Islet precursor cell (in vitro differentiated cells): ENCODE data around the gene INPP4B.

Experiments
- DNase-seq: peaks from one replicate; pipeline ENCODE4 v3.0.0-alpha.2; 2018

INPP4B gene

DNA sequence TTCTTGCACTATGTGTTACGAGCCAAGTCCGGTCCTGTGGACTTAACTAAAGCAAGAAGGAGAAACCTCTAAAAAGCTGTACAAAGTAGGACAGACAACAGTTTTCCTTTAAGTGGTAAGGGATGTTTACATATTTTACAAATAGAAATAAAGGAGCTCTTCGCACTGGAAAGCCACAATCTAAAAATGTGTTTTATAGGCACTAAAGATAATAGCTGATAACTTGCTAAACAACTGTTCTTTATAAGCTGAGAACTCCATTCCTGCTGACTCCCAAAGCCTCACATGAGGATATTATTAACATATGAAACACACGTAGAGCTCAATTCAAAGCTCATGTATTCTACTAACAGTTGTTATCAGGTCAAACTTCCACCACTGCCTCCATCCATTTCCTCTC, 519.9 kb downstream of the INPP4B start:
- no peak for DNase-seq

DNA sequence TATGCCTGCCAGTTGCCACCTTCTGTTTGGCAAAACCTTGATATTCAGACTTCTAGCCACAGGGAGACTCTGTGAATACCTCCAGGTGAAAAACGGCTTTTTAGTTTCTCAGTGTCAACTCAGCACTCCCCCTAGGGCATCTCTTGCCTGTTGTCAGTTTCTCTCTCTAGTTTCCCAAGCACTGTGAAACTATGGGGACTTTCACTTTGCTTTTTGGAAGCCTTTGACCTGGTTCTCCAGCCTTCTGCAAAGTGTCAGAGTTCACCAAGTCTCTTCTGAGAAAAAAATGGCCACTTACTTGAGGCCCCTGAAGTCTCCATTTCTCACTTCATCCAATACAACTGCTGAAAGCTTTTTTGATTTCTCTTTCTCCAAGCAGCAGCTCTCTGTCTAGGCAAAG, 521.5 kb downstream of the INPP4B start:
- DNase-seq = no peak

DNA sequence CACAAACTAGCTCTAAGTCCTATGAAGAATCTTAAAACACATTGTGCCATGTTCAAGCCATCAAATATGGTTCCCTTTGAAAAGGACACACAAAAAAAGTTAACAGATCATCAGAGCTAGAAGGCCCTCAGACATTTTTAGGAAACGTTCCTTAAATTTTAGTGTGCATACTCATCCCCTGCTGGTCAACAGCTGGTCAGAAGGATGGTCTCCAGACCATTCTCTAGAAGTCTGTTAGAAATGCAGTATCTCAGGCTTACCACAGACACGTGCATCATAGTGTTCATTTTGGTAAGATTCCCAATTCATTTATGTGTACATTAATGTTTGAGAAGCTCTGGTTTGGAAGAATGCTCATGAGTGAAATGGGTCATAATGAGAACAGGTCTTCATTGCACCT, 523.1 kb downstream of the INPP4B start:
- no peak for DNase-seq

DNA sequence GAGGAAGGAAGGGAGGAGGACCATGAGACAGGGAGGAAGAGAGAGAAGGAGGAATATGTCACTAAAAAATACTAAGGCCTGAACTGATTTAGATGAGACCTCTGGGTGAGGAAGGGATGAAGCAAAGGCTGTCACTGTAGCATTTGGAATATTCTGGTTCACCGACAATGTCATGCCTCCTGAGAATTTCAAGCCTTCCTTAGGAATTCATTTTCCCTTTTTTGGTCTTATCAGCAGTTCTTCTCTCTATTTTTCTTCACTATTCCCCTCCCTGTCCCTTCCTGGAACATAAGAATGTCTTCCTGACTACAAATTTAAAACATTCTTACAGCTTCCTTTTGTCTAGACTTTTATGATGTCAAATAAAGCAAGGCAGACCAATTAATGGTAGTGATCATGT, 527.8 kb downstream of the INPP4B start:
- no peak for DNase-seq

DNA sequence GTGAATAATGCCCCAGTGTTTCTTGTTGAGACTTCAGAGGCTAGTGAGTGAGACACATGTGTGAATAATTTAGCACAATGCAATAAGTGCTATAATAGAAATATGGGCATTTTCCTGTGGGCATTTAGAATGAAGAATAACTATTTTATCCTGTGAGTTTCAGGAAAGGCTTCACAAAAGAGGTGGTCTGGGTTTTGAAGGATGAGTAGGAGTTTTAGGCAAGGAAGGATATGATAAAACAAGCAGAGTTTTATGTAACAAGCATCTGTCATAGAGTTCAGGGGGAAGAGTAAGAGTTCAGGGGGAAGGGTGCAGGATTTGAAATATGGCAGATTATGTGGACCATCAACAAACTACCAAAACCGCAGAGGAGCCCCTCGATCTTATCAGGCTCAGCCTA, 529.2 kb downstream of the INPP4B start:
- DNase-seq = no peak

DNA sequence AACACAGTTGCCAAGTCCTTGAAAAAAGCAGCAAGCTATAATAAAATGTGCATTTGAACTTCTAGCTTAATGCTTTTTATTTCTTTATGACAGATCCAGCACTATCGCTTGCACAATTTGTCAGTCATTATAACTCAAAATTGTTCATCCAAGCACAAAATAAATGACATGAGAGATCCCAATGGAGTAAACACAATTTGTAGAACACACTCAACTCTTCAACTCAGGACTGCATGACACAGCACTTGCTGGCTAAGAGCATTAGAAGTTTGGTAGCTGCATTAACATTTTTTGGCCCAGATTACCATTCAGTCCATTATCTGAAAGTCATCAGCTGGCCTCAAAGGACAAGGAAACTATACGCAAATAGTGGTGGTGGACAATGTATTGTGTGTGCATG, 530.1 kb downstream of the INPP4B start:
- DNase-seq = no peak

DNA sequence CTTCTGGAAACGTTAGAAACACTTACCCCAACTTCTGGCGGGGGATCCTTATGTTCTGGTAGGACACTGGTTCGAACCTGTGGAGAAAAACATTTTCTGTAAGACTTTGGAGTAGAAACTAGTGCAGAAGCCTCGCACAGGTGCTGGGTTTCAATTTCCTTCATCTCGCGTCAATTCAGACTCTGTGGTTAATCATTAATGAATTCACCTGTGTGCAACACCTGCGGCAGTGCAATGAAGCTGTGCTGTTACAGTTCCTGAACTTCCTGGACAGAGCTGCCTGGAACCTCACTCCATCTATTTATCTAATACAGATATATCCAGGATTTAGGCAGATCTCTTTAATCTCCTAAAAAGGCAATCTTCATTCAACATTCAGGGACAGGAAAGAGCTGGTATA, 531.4 kb downstream of the INPP4B start:
- DNase-seq = no peak

DNA sequence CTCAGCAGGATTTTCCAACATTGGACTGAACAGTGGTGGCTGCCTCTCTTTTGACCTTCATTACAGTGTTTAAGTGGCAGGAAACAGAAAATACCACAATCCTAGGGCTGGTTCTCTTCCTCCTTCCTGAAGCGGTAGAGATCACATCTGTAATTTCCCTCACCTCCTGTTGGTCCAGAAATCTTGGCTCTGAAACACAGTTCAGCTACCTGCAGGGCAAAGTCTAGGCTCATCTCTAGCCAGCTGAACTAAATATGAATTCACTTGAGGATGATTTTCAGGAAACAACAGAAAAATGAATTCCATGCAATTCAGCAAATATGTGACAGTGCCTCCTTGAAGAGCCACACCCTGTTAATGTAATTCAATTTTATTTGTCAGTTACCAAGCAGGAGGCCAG, 531.9 kb downstream of the INPP4B start:
- DNase-seq = no peak

DNA sequence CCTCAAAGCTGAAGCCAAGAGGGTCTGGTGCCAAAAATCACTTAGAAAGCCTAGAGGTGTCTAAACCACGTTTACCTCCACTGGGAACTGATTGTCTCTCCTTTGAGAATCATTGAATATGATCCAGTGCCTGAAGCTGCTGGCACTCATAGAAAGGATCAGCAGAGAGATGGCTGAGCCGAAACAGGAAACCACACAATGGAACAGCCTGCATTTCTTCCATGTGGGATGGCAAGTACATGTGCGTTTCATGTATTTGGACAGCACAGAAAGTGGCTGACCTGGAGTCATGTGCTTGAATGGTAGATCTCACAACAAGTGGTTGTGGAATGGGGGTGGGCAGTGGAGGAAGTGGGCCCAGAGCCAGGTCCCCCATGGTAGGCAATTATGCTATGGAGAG, 533.7 kb downstream of the INPP4B start:
- no peak for DNase-seq

DNA sequence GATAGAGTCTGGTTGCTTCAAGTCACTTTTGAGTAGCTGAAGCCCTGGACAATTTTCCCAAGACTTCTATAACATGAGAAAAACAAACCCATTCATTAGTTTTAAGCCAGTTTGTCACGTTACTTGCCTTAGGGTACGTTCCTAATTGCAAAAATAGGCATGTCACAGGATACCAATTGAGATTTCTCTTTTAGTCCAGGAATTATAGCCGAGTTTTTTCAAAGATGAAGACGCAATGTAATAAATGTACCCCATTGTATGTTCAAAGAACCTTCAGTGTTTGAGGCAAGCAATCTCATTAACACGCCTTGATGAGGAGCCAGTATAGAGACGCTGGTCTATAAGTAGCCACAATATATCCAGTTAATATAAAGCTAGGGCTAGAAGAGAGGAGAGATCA, 534.2 kb downstream of the INPP4B start:
- no peak for DNase-seq

DNA sequence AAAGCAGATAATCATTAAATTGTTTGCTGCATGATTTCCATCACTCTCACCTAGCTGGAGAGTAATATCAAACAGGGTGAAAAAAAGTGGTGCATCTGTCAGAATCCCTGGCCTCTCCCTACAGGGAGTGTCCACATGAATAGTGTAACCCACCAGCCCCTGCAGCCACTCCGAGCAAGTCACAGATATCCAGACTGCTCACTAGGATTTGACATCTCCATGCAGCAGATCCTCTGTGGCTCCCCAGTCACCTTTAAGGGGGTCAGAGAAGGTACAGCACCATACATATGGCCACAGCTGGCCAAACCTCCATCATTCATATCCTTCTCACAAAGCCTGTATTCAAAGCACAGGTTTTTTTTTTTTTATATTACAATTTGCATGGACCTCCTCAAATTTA, 536.3 kb downstream of the INPP4B start:
- DNase-seq = no peak

DNA sequence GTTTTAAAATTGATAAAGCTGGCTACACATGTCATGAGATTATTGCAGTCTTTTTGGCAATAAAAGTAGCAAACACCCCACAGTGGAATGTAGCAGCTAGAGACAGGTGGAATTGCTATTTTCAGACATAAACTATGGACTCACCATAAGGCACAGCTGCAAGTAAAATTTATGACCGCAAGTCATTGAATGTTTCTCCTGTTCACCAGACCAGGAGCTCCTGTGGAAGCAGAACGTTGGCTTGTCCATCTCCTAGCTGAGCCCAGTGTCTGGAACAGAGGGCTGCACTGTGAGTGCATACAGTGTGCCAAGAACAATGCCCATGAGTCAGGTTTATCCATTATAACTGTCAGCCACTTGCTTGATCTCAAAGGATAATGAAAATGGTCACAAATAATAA, 538.2 kb downstream of the INPP4B start:
- no peak for DNase-seq

DNA sequence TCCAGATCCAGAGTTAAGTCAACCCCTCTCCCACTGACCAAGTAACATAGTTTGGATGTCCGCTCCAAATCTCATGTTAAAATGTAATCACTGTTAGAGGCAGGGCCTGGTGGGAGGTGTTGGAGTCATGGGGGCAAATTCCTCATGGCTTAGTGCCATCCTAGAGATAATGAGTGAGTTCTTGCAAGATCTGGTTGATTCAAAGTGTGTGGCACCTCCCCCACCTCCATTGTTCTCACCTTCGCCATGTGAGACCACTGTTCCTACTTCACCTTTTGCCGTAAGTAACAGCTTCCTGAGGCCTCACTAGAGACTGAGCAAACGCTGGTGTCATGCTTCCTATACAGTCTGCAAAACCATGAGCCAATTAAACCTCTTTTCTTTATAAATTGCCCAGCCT, 548.8 kb downstream of the INPP4B start:
- DNase-seq = no peak

DNA sequence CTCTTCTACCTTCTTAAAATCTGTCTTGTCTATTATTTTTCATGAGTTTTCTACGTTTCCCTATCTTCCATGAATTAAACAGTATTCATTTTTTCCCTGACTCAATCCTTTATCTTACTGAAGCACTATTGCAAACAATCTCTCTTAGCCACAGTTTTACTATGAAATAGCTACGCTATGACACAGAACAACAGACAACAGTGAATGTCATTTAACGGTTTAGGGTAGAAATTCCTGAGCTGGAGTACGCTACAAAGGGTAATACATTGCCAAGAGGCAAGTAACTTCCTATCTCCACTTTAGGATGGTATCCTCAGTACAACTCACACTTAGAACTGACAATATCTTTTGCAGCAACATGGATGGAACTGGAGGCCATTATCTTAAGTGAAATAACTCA, 552.6 kb downstream of the INPP4B start:
- DNase-seq = no peak

DNA sequence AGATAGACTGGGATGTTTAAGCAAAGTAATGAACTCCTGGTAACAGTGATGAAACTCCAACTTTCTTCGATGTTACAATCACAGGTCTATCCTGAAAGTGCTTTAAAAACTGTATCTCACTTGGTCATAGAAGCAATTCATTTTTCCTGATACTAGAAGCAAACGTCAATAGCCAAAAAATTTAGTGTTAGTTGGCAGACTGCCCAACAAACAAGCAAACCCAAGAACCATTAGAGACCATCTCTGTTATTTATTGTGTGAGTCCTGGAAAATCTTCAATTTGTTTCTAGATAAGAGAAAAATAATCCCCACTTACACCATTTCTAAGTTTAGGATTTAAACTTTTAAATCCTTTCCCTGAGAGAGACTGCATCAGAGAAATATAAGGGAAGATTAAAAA, 553.9 kb downstream of the INPP4B start:
- DNase-seq = no peak

DNA sequence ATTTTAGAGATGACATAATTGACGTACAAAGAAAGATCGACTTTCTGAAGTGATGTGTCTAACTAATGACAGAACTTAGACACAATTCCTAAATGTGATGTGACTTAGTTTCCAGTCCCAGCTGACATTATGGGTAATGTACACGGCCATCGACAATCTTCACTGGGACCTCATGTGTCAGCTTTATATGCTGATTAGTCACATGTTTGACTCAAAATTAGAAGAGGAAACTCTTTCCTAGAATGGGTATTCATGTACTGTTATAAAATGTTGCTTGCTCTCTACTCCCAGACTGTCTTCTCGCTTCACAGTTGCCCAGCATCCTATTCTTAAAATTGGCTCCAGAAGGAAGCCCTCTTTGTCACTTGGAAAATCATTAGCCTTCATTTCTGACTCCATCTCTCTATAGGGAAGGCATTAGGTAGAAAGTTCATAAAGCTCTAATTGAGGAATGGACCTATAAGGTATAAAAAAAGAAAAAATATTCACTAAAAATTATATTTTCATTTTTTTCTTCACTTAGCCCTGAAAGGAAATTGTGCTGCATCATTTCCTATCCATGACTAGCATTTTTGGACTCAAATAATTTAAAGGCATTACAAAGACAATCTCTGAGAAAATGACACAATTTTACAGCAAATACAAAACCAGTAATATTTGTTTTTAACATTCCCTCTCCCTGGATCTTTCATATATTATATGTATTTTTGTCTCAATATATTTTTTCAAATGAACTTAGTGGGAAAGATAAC, 554.6 kb downstream of the INPP4B start:
- DNase-seq = no peak

DNA sequence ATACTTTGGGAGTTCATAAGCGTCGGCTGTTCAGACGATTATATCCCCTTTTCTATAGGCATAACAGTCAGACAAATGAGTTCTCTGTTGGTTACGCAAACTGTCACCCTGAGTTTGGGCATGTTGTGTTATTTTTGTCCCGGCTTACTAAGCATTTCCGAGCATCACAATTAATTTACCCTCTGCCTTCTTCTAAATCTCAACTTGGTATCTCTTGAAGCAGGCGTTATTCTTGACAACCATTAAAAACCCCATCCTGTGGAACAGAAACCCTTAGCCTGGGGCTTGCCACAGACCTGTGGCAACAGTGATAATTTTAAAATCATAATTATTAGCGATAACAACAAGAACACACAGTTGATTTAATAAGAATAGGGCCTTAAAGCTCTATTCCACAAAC, 558.7 kb downstream of the INPP4B start:
- no peak for DNase-seq

DNA sequence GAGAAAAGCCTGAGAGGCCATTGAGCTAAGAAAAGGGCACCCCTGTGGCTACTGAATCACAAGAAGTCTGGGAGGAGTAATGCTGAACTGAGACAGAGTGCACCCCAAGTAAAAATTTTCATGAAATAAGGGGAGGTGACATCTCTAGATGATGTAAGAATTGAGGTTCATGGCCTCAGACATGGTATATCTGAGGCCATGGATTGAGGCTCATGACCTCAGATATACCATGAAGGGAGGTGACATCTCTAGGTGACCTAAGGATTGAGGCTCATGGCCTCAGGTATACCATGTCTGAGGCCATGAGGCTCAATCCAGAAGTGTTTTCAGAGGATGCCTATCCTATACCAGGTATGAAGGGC, 560.9 kb downstream of the INPP4B start:
- DNase-seq = no peak

DNA sequence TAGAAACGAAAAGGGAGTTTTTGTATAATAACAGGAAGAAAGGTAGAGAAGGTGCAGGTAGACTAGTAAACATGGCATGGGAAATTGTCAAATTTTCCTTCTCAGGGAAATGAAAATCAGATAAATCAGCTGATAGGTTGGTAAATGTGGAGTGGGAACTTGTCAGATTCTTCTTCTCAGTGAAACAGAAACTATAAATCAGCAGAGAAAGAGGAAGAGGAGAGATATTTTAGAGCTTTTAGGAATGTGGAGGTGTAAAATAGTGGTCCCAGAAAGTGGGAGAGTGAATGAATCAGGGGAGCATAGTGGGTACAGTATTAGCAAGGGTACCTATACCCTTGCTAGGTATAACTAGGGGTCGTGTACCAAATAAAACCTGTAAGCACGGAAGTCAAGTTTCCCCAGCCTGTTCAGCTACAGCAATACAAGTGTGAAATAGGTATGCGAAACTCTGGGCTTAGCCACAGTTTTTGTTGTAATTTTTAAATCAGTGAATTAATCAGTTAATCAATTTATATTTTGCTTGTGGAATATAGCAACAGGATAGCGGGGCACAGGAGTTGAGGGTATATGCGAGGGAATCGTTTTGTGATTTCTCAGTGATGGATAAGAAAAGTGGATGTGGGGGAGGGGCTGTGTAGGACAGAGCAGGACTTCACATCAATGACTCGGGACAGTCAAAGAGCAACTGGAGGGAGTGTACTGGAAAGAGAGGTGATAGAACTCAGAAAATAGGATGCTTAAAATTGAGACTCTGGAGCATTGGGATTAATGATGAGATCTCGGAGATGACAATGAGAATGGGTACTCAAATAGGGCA, 561.5 kb downstream of the INPP4B start:
- DNase-seq = no peak

DNA sequence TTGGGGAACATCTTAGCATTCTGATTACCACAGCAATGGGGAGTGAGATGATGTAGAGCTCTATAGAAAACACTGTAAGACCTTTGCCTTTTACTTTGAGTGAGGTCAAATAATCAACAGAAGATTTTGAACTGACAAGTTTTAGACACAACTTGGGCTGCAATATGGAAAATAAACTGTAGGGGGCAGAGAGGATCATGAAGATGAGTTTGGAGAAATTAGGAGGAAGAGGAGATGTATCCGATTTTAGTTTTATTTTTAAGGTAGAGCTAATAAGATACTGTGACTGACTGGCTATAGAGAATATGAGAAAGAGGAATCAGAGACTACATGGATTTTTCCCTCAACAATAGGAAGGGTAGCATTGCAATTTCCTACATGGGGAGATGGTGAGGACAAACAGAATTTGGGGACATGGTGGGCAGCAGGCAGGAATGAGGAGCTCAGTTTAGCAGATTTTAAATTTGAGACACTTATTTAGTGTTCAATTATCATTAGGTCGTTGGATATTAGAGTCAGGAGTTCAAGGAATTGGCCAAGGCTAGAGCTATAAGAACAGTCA, 563.1 kb downstream of the INPP4B start:
- no peak for DNase-seq

DNA sequence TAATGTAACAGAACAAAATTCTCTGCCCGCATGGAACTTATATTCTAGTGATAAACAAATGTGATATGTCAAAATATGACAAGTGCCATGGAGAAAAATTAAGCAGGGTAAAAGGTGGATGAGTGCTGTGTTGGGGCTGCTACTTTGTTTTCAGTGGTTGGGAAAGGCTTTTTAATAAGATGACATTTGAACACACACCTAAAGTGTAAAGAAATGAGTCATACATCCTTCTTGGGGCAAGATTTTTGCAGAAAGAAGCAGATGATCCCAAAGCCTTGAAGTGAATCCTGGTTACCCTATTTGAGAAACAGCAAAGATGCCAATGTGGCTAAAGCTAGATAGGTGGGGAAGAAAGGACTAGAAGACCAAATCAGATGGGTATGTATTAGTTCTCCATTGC, 564.1 kb downstream of the INPP4B start:
- DNase-seq = no peak

DNA sequence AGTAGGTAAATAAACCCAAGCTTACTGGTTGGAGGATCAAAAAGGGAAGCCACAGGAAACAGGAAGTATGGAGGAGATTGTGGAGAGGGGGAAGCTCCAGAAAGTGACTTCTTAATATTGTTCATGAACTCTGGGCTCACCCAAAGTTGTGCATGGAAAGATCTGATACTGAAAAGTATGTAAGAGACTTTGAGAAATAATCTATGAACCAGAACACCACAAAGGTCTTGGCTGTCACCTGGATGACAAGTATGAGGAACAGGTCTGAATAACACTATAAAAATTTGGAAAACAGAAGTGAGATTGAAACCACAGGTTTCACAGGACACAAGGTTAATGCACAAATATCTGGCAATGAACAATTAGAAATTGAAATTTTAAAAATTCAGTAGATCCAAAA, 567.4 kb downstream of the INPP4B start:
- no peak for DNase-seq

DNA sequence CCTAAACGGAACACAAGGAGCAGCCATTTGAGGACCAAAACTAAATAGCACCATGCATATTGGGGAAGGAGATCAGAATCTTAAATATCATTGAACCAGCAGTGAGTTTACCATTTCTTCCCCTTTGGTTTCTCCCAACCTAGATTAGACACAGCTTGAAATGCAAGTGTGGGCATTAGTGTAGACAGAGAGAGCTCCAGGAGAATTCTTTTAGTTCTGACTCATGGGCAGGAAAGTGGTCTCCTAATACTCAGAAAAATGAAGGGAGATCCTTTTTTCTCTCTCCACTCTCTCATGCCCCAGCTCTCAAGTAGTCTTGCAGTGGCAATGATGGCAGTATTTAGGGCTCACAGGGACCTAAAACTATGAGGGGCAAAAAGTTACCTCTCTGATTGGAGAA, 567.9 kb downstream of the INPP4B start:
- no peak for DNase-seq

DNA sequence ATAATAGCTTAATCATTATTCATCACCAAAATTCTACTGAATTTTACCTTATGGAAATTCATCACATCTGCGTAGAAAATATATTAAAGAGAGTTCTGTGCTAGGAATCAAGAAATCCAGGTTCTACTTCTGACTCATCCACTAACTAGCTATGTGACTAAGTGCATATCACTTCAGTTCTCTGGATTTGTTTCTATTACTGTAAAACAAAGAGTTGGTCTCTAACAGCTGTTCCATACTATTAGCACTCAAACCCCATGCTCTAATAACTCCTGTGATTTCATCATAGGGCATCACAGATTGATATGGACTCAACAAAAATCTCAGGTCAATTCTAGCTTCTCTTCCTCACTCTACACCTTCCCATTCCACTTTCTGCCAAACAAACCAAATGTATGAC, 572.0 kb downstream of the INPP4B start:
- DNase-seq = no peak

DNA sequence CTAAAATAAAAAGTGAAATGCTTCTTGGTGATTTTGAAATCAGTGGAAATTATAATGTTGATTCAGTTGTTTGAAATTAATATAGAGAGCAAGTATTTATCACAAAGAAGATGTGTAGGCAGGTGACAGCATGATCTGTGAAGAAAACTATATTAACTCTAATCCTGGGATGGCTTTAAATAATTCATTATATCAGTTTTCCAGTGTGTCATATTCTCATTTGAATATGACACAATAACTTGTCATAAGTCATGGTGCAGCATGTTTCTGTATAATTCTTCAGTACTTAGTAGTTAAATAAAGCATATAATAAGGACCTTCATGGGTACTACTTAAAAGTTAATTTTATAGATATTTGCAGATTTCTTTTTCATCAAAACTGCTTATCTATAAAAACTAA, 573.6 kb downstream of the INPP4B start:
- DNase-seq = no peak
